Pancreas (tissue), 10 donors: ENCODE data around the gene FNDC3B. TPM values are rescaled to one million over a fixed set of nuclear protein-coding genes. Genes with fewer than 3 reads are reported as not detected.

Experiments
- ATAC-seq, 4 donors: fragments of 200-7000 bp; cut with Tn5 transposase; one replicate each; pipeline versions ENCODE4 v1.8.0 to v1.9.1; 2020; ENCODE audit warnings: mild to moderate bottlenecking in 4 of 4, moderate library complexity in 4 of 4
- DNase-seq, 6 donors: peaks; one replicate each; pipeline ENCODE4 v3.0.0-alpha.2; 2020
- FAIRE-seq: peaks from 2 replicates; lab custom pipeline; 2012; peaks lifted over from hg19 to GRCh38; lab: Jason Lieb, UNC
- H3K27ac ChIP-seq, 4 donors: fragments of 200-600 bp; sonication (generic); 1 replicate in 3 of 4; 2 replicates in 1 of 4; pipeline versions ENCODE4 v1.5.0 to v1.8.0; 2020
- H3K27me3 ChIP-seq, 4 donors: fragments of 200-600 bp; one replicate each; pipeline ENCODE4 v1.8.0; 2021
- H3K36me3 ChIP-seq, 3 donors: fragments of 200-600 bp; sonication (generic) in 1 of 3; one replicate each; pipeline versions ENCODE4 v1.5.0 to v1.8.0; 2020 to 2021
- H3K4me1 ChIP-seq, 3 donors: fragments of 200-600 bp; one replicate each; pipeline ENCODE4 v1.8.0; 2021
- H3K4me3 ChIP-seq, 4 donors: fragments of 200-600 bp; sonication (generic) in 2 of 4; one replicate each; pipeline versions ENCODE4 v1.5.0 to v1.8.0; 2020 to 2021
- H3K9me3 ChIP-seq, 4 donors: fragments of 200-600 bp; one replicate each; pipeline ENCODE4 v1.8.0; 2021
- WGBS, 2 donors: extraction: QIAGEN DNeasy Blood & Tissue Kit; methylation state at CpG; one replicate each; pipeline ENCODE4 v1.1.7; 2013; 5-methylcytosine and 5-hydroxymethylcytosine counted together
- intact Hi-C, 3 donors: fragments of 100-400 bp; cut with DNase I; formaldehyde crosslinking; loops; one replicate each; pipeline versions ENCODE4 v1.11.1 to v1.14.2; 2022
- polyA plus RNA-seq, 2 donors: library from polyadenylated mRNA; stranded (reverse); fragments of 200-250 nt; gene quantifications; one replicate each; pipeline ENCODE4 v1.2.3, GENCODE V29; 2013
- total RNA-seq, 6 donors: library from RNA; stranded (reverse); fragmentation: NEBNext Ultra II Directional in 4 of 6; extraction: Animal tissue kit (Norgen Biotek cat#: 25700) in 4 of 6; gene quantifications; one replicate each; pipeline versions ENCODE4 v1.2.1 to v1.2.4, GENCODE V29; 2021 to 2023
- TF ChIP-seq, protein P1 (sequence below), 4 donors: fragments of 200-600 bp; sonication (generic) in 3 of 4; IDR thresholded peaks; one replicate each; pipeline versions ENCODE4 v1.5.0 to v1.8.0; 2021; ENCODE audit warnings: antibody characterized with exemption in 4 of 4
- donor health status: healthy with polysubstance abuse.
- donor health status: DM: no; HTN: no; CAD: no; lungs with moderate emphysema.
- donor health status: DM: no; HTN: no; CAD: no.
- donor health status: control.
- donor health status: control.
- donor health status: Bipolar disorder and iron deficiency.
- donor health status: DM: yes; HTN: yes; CAD: no.
- donor health status: DM: no; HTN: no; CAD: no.
- donor health status: DM: no; HTN: no; CAD: no.
- donor health status: DM: yes; HTN: yes; CAD: no.

Gene FNDC3B
- total and polyA plus RNA-seq, 8 donors: 9.3 to 126 (median 73.2) TPM

DNA sequence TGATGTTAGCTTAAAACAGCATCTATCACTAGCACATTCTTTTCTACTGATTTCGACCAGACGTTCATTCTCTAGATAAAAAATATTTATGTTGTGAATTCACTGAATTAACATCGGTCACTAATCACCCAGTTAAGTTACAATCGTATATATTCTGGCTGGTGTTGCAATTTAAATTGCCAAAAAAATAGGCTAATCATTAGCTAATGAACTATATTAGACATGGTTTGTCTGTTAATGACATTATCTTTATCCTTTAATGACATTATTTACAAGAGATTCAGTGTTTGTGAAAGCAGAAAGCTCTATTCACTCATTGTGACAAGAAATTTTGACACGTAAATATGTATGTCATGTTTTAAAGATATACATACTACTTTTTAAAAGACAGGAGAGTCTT is 402.2 kb downstream of the FNDC3B start:
- Histone ChIP-seq H3K27me3 (no peaks in the 10 kb centered on the region), H3K36me3 (no peaks in the 10 kb centered on the region), H3K9me3 (no peaks in the 10 kb centered on the region), H3K4me3 (no peak overlapping the region), H3K27ac (no peak overlapping the region), H3K4me1 (no peaks in the 10 kb centered on the region)
- DNase-seq (no peak), ATAC-seq (no peak), FAIRE-seq (no peak)
- TF ChIP-seq, protein P1, sequence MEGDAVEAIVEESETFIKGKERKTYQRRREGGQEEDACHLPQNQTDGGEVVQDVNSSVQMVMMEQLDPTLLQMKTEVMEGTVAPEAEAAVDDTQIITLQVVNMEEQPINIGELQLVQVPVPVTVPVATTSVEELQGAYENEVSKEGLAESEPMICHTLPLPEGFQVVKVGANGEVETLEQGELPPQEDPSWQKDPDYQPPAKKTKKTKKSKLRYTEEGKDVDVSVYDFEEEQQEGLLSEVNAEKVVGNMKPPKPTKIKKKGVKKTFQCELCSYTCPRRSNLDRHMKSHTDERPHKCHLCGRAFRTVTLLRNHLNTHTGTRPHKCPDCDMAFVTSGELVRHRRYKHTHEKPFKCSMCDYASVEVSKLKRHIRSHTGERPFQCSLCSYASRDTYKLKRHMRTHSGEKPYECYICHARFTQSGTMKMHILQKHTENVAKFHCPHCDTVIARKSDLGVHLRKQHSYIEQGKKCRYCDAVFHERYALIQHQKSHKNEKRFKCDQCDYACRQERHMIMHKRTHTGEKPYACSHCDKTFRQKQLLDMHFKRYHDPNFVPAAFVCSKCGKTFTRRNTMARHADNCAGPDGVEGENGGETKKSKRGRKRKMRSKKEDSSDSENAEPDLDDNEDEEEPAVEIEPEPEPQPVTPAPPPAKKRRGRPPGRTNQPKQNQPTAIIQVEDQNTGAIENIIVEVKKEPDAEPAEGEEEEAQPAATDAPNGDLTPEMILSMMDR (IDR thresholded peaks at IDR 0.05): no peak
- 51 to 61% methylated on average over 5 of the region's 5 CpGs for whole genome bisulfite sequencing, 2 donors
- intact Hi-C loops: no loop called here

DNA sequence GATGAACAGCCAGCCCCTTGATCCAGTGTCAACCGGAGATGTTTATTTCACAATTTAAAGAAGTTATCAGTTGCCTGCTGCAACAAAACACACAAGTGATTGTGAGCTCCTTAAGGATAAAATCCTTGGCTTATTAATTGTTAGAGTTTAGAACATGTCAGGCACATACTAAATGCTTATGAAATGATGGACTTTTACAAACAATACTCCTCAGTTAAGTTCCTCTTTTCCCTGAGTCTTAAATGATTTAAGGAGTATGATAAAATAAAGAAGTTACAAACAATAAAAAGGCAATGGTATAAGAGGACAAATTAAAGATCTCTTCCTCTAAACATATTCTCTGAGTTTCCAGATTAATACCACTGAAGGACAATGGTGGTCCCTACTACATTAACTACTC is 403.2 kb downstream of the FNDC3B start:
- FAIRE-seq: no peak

DNA sequence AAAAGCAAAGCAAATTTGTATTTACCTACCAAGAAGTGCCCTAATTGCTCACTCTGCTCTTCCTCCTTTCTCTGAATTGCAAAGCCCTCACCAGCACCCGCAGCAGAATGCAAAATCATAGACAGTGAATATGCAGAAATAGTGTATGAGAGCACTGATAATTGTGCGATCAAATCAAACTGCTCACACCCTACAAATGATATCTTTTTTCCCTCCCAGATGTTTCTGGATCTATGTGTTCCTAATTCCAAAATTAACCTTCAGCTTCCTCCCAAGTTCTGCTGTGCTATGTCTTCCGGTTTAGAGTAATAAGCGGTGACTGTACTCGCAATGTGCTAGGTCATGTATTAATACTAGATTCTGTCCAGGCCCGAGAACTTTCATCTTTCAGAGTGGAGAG is 405.4 kb downstream of the FNDC3B start:
- Histone ChIP-seq H3K36me3 (no peaks in the 10 kb centered on the region), H3K27ac (no peak overlapping the region), H3K27me3 (peaks cover 0 to 20% (median 0%) of the 10 kb centered on the region in 4 donors), H3K4me3 (no peak overlapping the region), H3K9me3 (no peaks in the 10 kb centered on the region), H3K4me1 (peaks cover 0 to 1% (median 0%) of the 10 kb centered on the region in 3 donors)
- FAIRE-seq (no peak), ATAC-seq (no peak), DNase-seq (no peak)
- intact Hi-C loops: no loop called here
- TF ChIP-seq, protein P1 (IDR thresholded peaks at IDR 0.05): no peak
- WGBS, 2 donors: 84 to 85% methylated on average over 6 of the region's 6 CpGs

More for the DNA sequence above, 403.2 kb downstream of the FNDC3B start:
- Histone ChIP-seq H3K36me3 (no peaks in the 10 kb centered on the region), H3K4me1 (no peaks in the 10 kb centered on the region), H3K9me3 (no peaks in the 10 kb centered on the region), H3K27ac (no peak overlapping the region), H3K27me3 (no peaks in the 10 kb centered on the region), H3K4me3 (no peak overlapping the region)
- ATAC-seq (no peak), DNase-seq (no peak)
- 76 to 82% methylated on average over 1 of the region's 1 CpG for WGBS, 2 donors
- TF ChIP-seq, protein P1 (IDR thresholded peaks at IDR 0.05): no peak
- intact Hi-C loops: no loop called here

DNA sequence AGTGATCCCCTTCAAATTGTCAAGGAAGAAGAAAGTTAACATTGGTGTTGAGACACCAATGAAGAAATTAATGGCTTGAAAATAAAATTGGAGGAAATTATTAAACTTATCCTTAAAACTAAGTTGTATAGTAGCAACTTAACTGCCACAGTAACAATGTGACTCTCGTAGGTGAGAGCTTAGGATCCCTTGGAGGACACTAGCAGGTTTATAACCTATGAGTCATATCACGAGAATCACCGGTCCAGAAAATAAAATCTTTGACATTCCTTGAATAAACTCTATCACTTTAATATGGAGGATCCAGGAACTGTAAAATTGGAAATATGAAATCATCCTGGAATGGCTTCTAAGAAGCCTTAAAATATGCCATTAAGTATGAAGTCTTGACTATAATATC is 406.8 kb downstream of the FNDC3B start:
- peaks cover 0 to 5% (median 0%) of the 10 kb centered on the region in 3 donors for H3K4me1 ChIP-seq
- no peak for ATAC-seq
- H3K4me3 ChIP-seq: no peak overlapping the region
- no peak for DNase-seq
- TF ChIP-seq, protein P1 (IDR thresholded peaks at IDR 0.05): no peak
- intact Hi-C loops: no loop called here
- 74 to 84% methylated on average over 3 of the region's 3 CpGs for WGBS, 2 donors
- no peak for FAIRE-seq
- no peak overlapping the region for H3K27ac ChIP-seq
- peaks cover 0 to 31% (median 0%) of the 10 kb centered on the region in 4 donors for H3K27me3 ChIP-seq
- no peaks in the 10 kb centered on the region for H3K9me3 ChIP-seq
- H3K36me3 ChIP-seq: no peaks in the 10 kb centered on the region
